Vagina (tissue), 2 donors: ENCODE data around the gene NPW.

Source experiments
- CTCF ChIP-seq, 3 experiments: fragments of 450-650 bp in 2 of 3; fragments of 200-600 bp in 1 of 3; sonication (generic) in 1 of 3; IDR thresholded peaks; one replicate each; pipeline ENCODE4 v1.5.1; 2017 to 2019; ENCODE audit warnings: antibody characterized with exemption in 3 of 3, mild to moderate bottlenecking in 2 of 3, moderate library complexity in 2 of 3
- POLR2A ChIP-seq, 2 donors: fragments of 450-650 bp; IDR thresholded peaks; one replicate each; pipeline ENCODE4 v1.6.1; 2017; ENCODE audit warnings: antibody characterized with exemption in 2 of 2, mild to moderate bottlenecking in 2 of 2, moderate library complexity in 2 of 2
- POLR2AphosphoS5 ChIP-seq, 2 donors: sonication (generic); formaldehyde crosslinking; IDR thresholded peaks; one replicate each; pipeline ENCODE4 v1.9.0; 2017; ENCODE audit warnings: antibody characterized with exemption in 2 of 2, mild to moderate bottlenecking in 2 of 2, low read depth in 1 of 2; ENCODE audit not compliant: insufficient read depth in 1 of 2

GRCh38 chr16:2053897-2054296 lies 34.3 kb downstream of the NPW start:
- no peak for TF ChIP-seq CTCF (IDR thresholded peaks at IDR 0.05)
- TF ChIP-seq POLR2AphosphoS5 (IDR thresholded peaks at IDR 0.05; ENCODE audit: insufficient read depth in 1 of 2, low read depth in 1 of 2) = no peak
- TF ChIP-seq POLR2A (IDR thresholded peaks at IDR 0.05) = no peak
